Mesothelial cell of epicardium (in vitro differentiated cells): Measurements from ENCODE around the gene NDUFA11. TPM values are rescaled to one million over a fixed set of nuclear protein-coding genes. Genes with fewer than 3 reads are reported as not detected.

Experiments used
- DNase-seq, 2 experiments: peaks; one replicate each; pipeline ENCODE4 v3.0.0; 2021; ENCODE audit warnings: low spot score in 2 of 2; ENCODE audit not compliant: unreplicated experiment in 2 of 2
- H3K27ac Mint-ChIP-seq: 2 replicates; pipeline ENCODE4 v1.8.0; 2021; ENCODE audit warnings: mixed read lengths
- H3K27me3 Mint-ChIP-seq: 2 replicates; pipeline ENCODE4 v1.8.0; 2021; ENCODE audit warnings: low read depth, mixed read lengths
- H3K36me3 Mint-ChIP-seq: 2 replicates; pipeline ENCODE4 v1.8.0; 2021; ENCODE audit warnings: mixed read lengths
- H3K4me1 Mint-ChIP-seq: 2 replicates; pipeline ENCODE4 v1.8.0; 2021; ENCODE audit warnings: mixed read lengths
- H3K4me3 Mint-ChIP-seq: 2 replicates; pipeline ENCODE4 v1.8.0; 2021; ENCODE audit warnings: mild to moderate bottlenecking, moderate library complexity, mixed read lengths
- H3K9me3 Mint-ChIP-seq: 2 replicates; pipeline ENCODE4 v1.8.0; 2021; ENCODE audit warnings: mixed read lengths
- CTCF ChIP-seq: fragments of 200-600 bp; sonication (generic); IDR thresholded peaks from one replicate; pipeline ENCODE4 v1.5.0; 2021; ENCODE audit warnings: antibody characterized with exemption; ENCODE audit not compliant: unreplicated experiment
- total RNA-seq: library from RNA; stranded (reverse); gene quantifications from 3 replicates; pipeline ENCODE4 v1.2.1, GENCODE V29; 2021

NDUFA11 gene
- total RNA-seq, 1 donor from 2014 or later = 229 TPM

GRCh38 chr19:5870986-5871394, 32.6 kb downstream of the NDUFA11 start:
- H3K27ac Mint-ChIP-seq = no peak overlapping the region
- peaks cover 2% of the 10 kb centered on the region for H3K4me1 Mint-ChIP-seq
- no peaks in the 10 kb centered on the region for H3K36me3 Mint-ChIP-seq
- no peak for TF ChIP-seq CTCF
- no peak overlapping the region for H3K4me3 Mint-ChIP-seq
- no peaks in the 10 kb centered on the region for H3K27me3 Mint-ChIP-seq
- no peaks in the 10 kb centered on the region for H3K9me3 Mint-ChIP-seq
- no peak for DNase-seq

GRCh38 chr19:5867201-5868136, 36.1 kb downstream of the NDUFA11 start:
- Mint-ChIP-seq H3K36me3 (no peaks in the 10 kb centered on the region), H3K9me3 (no peaks in the 10 kb centered on the region), H3K4me3 (no peak overlapping the region), H3K27me3 (no peaks in the 10 kb centered on the region), H3K27ac (no peak overlapping the region), H3K4me1 (peaks cover 1% of the 10 kb centered on the region)
- DNase-seq = no peak
- no peak for TF ChIP-seq CTCF

GRCh38 chr19:5865772-5866171, 37.8 kb downstream of the NDUFA11 start:
- H3K36me3 Mint-ChIP-seq = no peaks in the 10 kb centered on the region
- no peaks in the 10 kb centered on the region for H3K27me3 Mint-ChIP-seq
- H3K4me1 Mint-ChIP-seq = peaks cover 1% of the 10 kb centered on the region
- H3K4me3 Mint-ChIP-seq = no peak overlapping the region
- no peaks in the 10 kb centered on the region for H3K9me3 Mint-ChIP-seq
- no peak overlapping the region for H3K27ac Mint-ChIP-seq
- no peak for TF ChIP-seq CTCF
- no peak for DNase-seq

- DNase-seq = no peak
- no peak overlapping the region for H3K27ac Mint-ChIP-seq
- no peaks in the 10 kb centered on the region for H3K36me3 Mint-ChIP-seq
- peak; percentile 60 for TF ChIP-seq CTCF
- no peaks in the 10 kb centered on the region for H3K9me3 Mint-ChIP-seq
- H3K4me1 Mint-ChIP-seq = peaks cover 1% of the 10 kb centered on the region
- H3K4me3 Mint-ChIP-seq = no peak overlapping the region
- H3K27me3 Mint-ChIP-seq = no peaks in the 10 kb centered on the region
Observed at GRCh38 chr19:5864725-5865486, 38.7 kb downstream of the NDUFA11 start.

- TF ChIP-seq CTCF = no peak
- H3K9me3 Mint-ChIP-seq = no peaks in the 10 kb centered on the region
- H3K27ac Mint-ChIP-seq = no peak overlapping the region
- peaks cover 1% of the 10 kb centered on the region for H3K4me1 Mint-ChIP-seq
- H3K4me3 Mint-ChIP-seq = no peak overlapping the region
- no peaks in the 10 kb centered on the region for H3K36me3 Mint-ChIP-seq
- no peak for DNase-seq
- no peaks in the 10 kb centered on the region for H3K27me3 Mint-ChIP-seq
Observed at GRCh38 chr19:5864013-5864720, 39.4 kb downstream of the NDUFA11 start.
